Ascending aorta (tissue), 2 donors: ENCODE data around the gene SINHCAF. TPM values are rescaled to one million over a fixed set of nuclear protein-coding genes. Genes with fewer than 3 reads are reported as not detected.

Source experiments
- DNase-seq, 2 donors: peaks; one replicate each; pipeline ENCODE4 v3.0.0-alpha.2; 2019; ENCODE audit warnings: low spot score in 2 of 2
- H3K27ac ChIP-seq, 2 donors: fragments of 200-600 bp; sonication (generic); one replicate each; pipeline ENCODE4 v1.5.1; 2016 to 2017; ENCODE audit warnings: mild to moderate bottlenecking in 1 of 2
- H3K27me3 ChIP-seq: fragments of 200-600 bp; sonication (generic); one replicate; pipeline ENCODE4 v1.5.1; 2017
- H3K36me3 ChIP-seq, 2 donors: fragments of 200-600 bp; sonication (generic); one replicate each; pipeline ENCODE4 v1.5.1; 2016
- H3K4me1 ChIP-seq, 2 donors: fragments of 200-600 bp; sonication (generic); one replicate each; pipeline ENCODE4 v1.5.1; 2016 to 2017; ENCODE audit warnings: mild to moderate bottlenecking in 1 of 2
- H3K4me3 ChIP-seq, 2 donors: fragments of 200-600 bp; sonication (generic); one replicate each; pipeline ENCODE4 v1.5.1; 2016 to 2017; ENCODE audit warnings: mild to moderate bottlenecking in 1 of 2
- H3K9me3 ChIP-seq, 2 donors: fragments of 200-600 bp; sonication (generic); one replicate each; pipeline ENCODE4 v1.5.1; 2016
- intact Hi-C: fragments of 100-400 bp; cut with DNase I; formaldehyde crosslinking; loops from one replicate; pipeline ENCODE4 v1.15.1; 2023
- total RNA-seq: library from RNA; depleted of rRNA; stranded (reverse); fragments of >200 nt; gene quantifications from one replicate; pipeline ENCODE4 v1.1.0, GENCODE V29; 2016
- TF ChIP-seq, protein P1 (sequence below), 3 experiments: fragments of 200-600 bp in 2 of 3; fragments of 450-650 bp in 1 of 3; sonication (generic) in 2 of 3; IDR thresholded peaks; one replicate each; pipeline ENCODE4 v1.5.1; 2016 to 2019; ENCODE audit warnings: antibody characterized with exemption in 3 of 3, mild to moderate bottlenecking in 1 of 3, moderate library complexity in 1 of 3

Gene SINHCAF
- total RNA-seq, 1 donor from 2014 or later, result 10.9 TPM

DNA sequence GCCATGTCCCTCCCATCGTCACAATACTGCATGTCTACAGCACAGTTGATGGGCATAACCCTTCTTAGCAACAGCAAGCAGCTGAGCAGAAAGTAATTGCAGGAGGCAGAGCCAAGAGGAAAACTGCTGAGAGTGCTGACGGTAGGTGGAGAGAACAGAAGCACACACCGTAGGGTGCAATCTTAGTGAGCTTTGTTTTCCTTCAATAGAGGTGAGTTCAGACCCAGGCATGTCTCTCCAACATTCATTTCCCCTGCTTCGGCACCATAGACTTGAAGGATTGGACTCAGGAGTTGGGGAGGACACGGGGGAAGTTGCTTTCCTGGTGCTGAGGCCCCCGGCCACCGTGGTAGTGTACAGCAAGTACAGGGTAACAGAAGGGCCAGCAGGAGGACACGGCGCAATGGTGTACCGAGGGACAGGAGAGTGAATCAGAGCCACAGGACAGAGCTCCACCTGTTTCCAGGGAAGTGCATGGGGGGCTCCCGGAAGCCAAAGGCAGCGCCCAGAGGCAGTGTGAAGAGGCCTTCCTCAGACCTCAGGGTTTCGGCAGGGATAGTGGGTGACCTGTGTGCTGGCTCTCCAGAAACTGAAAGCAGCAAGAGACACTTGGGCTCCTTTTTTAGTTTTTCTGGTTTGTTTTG lies 36.3 kb upstream of the SINHCAF start:
- no peak overlapping the region for H3K4me3 ChIP-seq
- TF ChIP-seq, protein P1, sequence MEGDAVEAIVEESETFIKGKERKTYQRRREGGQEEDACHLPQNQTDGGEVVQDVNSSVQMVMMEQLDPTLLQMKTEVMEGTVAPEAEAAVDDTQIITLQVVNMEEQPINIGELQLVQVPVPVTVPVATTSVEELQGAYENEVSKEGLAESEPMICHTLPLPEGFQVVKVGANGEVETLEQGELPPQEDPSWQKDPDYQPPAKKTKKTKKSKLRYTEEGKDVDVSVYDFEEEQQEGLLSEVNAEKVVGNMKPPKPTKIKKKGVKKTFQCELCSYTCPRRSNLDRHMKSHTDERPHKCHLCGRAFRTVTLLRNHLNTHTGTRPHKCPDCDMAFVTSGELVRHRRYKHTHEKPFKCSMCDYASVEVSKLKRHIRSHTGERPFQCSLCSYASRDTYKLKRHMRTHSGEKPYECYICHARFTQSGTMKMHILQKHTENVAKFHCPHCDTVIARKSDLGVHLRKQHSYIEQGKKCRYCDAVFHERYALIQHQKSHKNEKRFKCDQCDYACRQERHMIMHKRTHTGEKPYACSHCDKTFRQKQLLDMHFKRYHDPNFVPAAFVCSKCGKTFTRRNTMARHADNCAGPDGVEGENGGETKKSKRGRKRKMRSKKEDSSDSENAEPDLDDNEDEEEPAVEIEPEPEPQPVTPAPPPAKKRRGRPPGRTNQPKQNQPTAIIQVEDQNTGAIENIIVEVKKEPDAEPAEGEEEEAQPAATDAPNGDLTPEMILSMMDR (IDR thresholded peaks at IDR 0.05), result no peak
- H3K27ac ChIP-seq, result no peak overlapping the region
- intact Hi-C loops, result no loop called here
- no peaks in the 10 kb centered on the region for H3K9me3 ChIP-seq
- H3K27me3 ChIP-seq, result no peaks in the 10 kb centered on the region
- DNase-seq, result no peak
- no peaks in the 10 kb centered on the region for H3K36me3 ChIP-seq
- H3K4me1 ChIP-seq, result no peaks in the 10 kb centered on the region

DNA sequence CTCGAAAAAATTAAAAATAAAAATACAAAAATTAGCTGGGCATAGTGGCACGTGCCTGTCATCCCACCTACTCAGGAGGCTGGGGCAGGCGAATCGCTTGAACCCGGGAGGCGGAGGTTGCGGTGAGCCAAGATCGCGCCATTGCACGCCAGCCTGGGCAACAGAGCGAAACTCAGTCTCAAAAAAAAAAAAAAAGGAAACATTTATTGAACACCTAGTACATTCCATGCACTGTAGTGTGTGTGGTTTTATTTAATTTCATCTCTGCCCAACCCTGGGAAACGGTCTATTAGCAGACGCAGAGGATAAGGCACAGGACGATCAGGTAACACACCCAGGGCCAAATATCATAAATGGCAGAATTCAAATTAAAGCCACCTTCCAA lies 35.8 kb upstream of the SINHCAF start:
- DNase-seq, result no peak
- intact Hi-C loops, result no loop called here
- no peaks in the 10 kb centered on the region for H3K9me3 ChIP-seq
- H3K4me1 ChIP-seq, result no peaks in the 10 kb centered on the region
- no peak overlapping the region for H3K4me3 ChIP-seq
- H3K27ac ChIP-seq, result no peak overlapping the region
- H3K27me3 ChIP-seq, result no peaks in the 10 kb centered on the region
- TF ChIP-seq, protein P1 (IDR thresholded peaks at IDR 0.05), result no peak
- H3K36me3 ChIP-seq, result no peaks in the 10 kb centered on the region

GRCh38 chr12:31355747-31356107 lies 29.8 kb upstream of the SINHCAF start:
- no peak overlapping the region for H3K27ac ChIP-seq
- no peaks in the 10 kb centered on the region for H3K36me3 ChIP-seq
- intact Hi-C loops, result no loop called here
- DNase-seq, result no peak
- TF ChIP-seq, protein P1 (IDR thresholded peaks at IDR 0.05), result no peak
- no peak overlapping the region for H3K4me3 ChIP-seq
- no peaks in the 10 kb centered on the region for H3K9me3 ChIP-seq
- H3K4me1 ChIP-seq, result no peaks in the 10 kb centered on the region
- no peaks in the 10 kb centered on the region for H3K27me3 ChIP-seq

- Histone ChIP-seq H3K36me3 (no peaks in the 10 kb centered on the region), H3K4me1 (no peaks in the 10 kb centered on the region), H3K4me3 (no peak overlapping the region), H3K9me3 (no peaks in the 10 kb centered on the region), H3K27me3 (no peaks in the 10 kb centered on the region), H3K27ac (no peak overlapping the region)
- TF ChIP-seq, protein P1 (IDR thresholded peaks at IDR 0.05), result no peak
- no peak for DNase-seq
- intact Hi-C loops, result no loop called here
Measured at GRCh38 chr12:31353750-31354708, 28.1 kb upstream of the SINHCAF start.

DNA sequence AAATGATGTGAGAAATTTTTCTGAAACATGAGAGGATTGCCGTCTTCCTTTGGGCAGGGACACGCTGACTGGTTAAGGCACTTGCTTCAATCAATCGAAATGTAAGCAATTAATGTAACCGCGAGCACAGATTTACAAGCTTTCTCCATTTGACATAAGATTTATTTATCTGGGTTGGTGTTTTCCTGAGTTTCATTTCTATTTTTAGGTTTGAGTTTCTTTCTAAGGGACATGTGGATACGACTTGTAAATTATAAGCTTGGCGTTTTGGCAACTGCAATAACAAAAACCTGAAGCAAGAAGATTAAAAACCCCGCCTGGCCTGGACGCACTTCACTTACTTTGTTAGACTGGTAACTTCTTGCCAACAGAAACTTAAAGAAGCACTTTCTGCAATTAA lies 20.3 kb upstream of the SINHCAF start:
- no peaks in the 10 kb centered on the region for H3K4me1 ChIP-seq
- intact Hi-C loops, result no loop called here
- H3K4me3 ChIP-seq, result no peak overlapping the region
- no peak overlapping the region for H3K27ac ChIP-seq
- no peak for DNase-seq
- no peaks in the 10 kb centered on the region for H3K36me3 ChIP-seq
- TF ChIP-seq, protein P1 (IDR thresholded peaks at IDR 0.05), result no peak
- H3K9me3 ChIP-seq, result no peaks in the 10 kb centered on the region
- no peaks in the 10 kb centered on the region for H3K27me3 ChIP-seq
